CD14-positive monocyte (primary cell): ENCODE data around the gene TMPRSS3. TPM values are rescaled to one million over a fixed set of nuclear protein-coding genes. Genes with fewer than 3 reads are reported as not detected.

Source experiments
- DNase-seq, 3 donors: peaks; one replicate each; pipeline ENCODE4 v3.0.0-alpha.2; 2011 to 2022
- H2AFZ ChIP-seq: 2 replicates; pipeline ENCODE4 v1.6.0; 2012; ENCODE audit warnings: mild to moderate bottlenecking, low read depth, low read length, inconsistent platforms; ENCODE audit not compliant: insufficient read depth, poor library complexity, severe bottlenecking
- H3K27ac ChIP-seq, 2 donors: 1 replicate in 1 of 2; 2 replicates in 1 of 2; pipeline ENCODE4 v1.5.1; 2012 to 2013; ENCODE audit warnings: low read length in 2 of 2, control low read depth in 1 of 2, inconsistent platforms in 1 of 2, low read depth in 1 of 2, mild to moderate bottlenecking in 1 of 2
- H3K27me3 ChIP-seq, 2 donors: one replicate each; pipeline versions ENCODE4 v1.6.0 to v1.6.1; 2011 to 2013; ENCODE audit warnings: low read length in 2 of 2; ENCODE audit not compliant: control insufficient read depth in 2 of 2, insufficient read depth in 2 of 2
- H3K36me3 ChIP-seq, 2 donors: replicated peaks in 1 of 2; 1 replicate in 1 of 2; 2 replicates in 1 of 2; pipeline versions ENCODE4 v1.5.1 to v1.6.1; 2012 to 2013; ENCODE audit warnings: low read length in 2 of 2, control low read depth in 1 of 2, inconsistent platforms in 1 of 2, mild to moderate bottlenecking in 1 of 2; ENCODE audit not compliant: insufficient read depth in 2 of 2, control insufficient read depth in 1 of 2
- H3K4me1 ChIP-seq, 2 donors: 1 replicate in 1 of 2; 2 replicates in 1 of 2; pipeline versions ENCODE4 v1.5.1 to v1.6.1; 2012 to 2013; ENCODE audit warnings: low read length in 2 of 2, control low read depth in 1 of 2, inconsistent platforms in 1 of 2, mild to moderate bottlenecking in 1 of 2, moderate library complexity in 1 of 2; ENCODE audit not compliant: insufficient read depth in 2 of 2, control insufficient read depth in 1 of 2
- H3K4me2 ChIP-seq: replicated peaks from 2 replicates; pipeline ENCODE3; 2012; ENCODE audit warnings: low read length, moderate library complexity, mild to moderate bottlenecking; ENCODE audit not compliant: poor library complexity, severe bottlenecking; ENCODE audit errors: extremely low read depth
- H3K4me3 ChIP-seq, 3 experiments: fragments of 200-600 bp in 1 of 3; sonication (generic) in 1 of 3; replicated peaks in 1 of 3; 1 replicate in 2 of 3; 2 replicates in 1 of 3; pipeline ENCODE4 v1.5.1; 2011 to 2013; ENCODE audit warnings: low read length in 3 of 3, mild to moderate bottlenecking in 3 of 3, control low read depth in 2 of 3, low read depth in 2 of 3, inconsistent platforms in 1 of 3, moderate library complexity in 1 of 3
- H3K79me2 ChIP-seq: 2 replicates; pipeline ENCODE4 v1.6.0; 2012; ENCODE audit warnings: mild to moderate bottlenecking, control low read depth, inconsistent platforms, low read length, moderate library complexity; ENCODE audit not compliant: insufficient read depth
- H3K9ac ChIP-seq: 2 replicates; pipeline ENCODE4 v1.6.0; 2017; ENCODE audit warnings: low read length, mild to moderate bottlenecking; ENCODE audit not compliant: insufficient read depth, poor library complexity, severe bottlenecking
- H3K9me3 ChIP-seq, 2 donors: replicated peaks in 1 of 2; 1 replicate in 1 of 2; 2 replicates in 1 of 2; pipeline versions ENCODE4 v1.5.1 to v1.6.1; 2012 to 2013; ENCODE audit warnings: low read length in 2 of 2, control low read depth in 1 of 2; ENCODE audit not compliant: control insufficient read depth in 1 of 2, insufficient read depth in 1 of 2
- H4K20me1 ChIP-seq: 2 replicates; pipeline ENCODE4 v1.6.0; 2012; ENCODE audit warnings: mild to moderate bottlenecking, low read length, control low read depth, moderate library complexity; ENCODE audit not compliant: insufficient read depth
- H3K27ac Mint-ChIP-seq, 7 donors: one replicate each; pipeline ENCODE4 v1.8.0; 2020; ENCODE audit warnings: mild to moderate bottlenecking in 7 of 7, mixed read lengths in 7 of 7, moderate library complexity in 6 of 7, inconsistent platforms in 2 of 7
- H3K27me3 Mint-ChIP-seq, 3 donors: one replicate each; pipeline ENCODE4 v1.8.0; 2021 to 2022; ENCODE audit warnings: low read depth in 3 of 3, mild to moderate bottlenecking in 3 of 3, mixed read lengths in 3 of 3, moderate library complexity in 3 of 3, inconsistent platforms in 1 of 3
- H3K36me3 Mint-ChIP-seq, 2 donors: one replicate each; pipeline ENCODE4 v1.8.0; 2020; ENCODE audit warnings: mixed read lengths in 2 of 2, inconsistent platforms in 1 of 2, mild to moderate bottlenecking in 1 of 2
- H3K4me1 Mint-ChIP-seq: one replicate; pipeline ENCODE4 v1.8.0; 2020; ENCODE audit warnings: mild to moderate bottlenecking, mixed read lengths
- H3K4me3 Mint-ChIP-seq, 2 donors: one replicate each; pipeline ENCODE4 v1.8.0; 2020; ENCODE audit warnings: mild to moderate bottlenecking in 2 of 2, mixed read lengths in 2 of 2, moderate library complexity in 1 of 2
- H3K9me3 Mint-ChIP-seq, 7 donors: one replicate each; pipeline ENCODE4 v1.8.0; 2020 to 2022; ENCODE audit warnings: mixed read lengths in 7 of 7, mild to moderate bottlenecking in 6 of 7, moderate library complexity in 6 of 7, inconsistent platforms in 2 of 7
- WGBS: methylation state at CpG from one replicate; pipeline ENCODE4 v1.1.5; 2013; ENCODE audit warnings: missing lambda C conversion rate; ENCODE audit not compliant: insufficient coverage; 5-methylcytosine and 5-hydroxymethylcytosine counted together
- intact Hi-C, 2 donors: fragments of 100-400 bp; cut with micrococcal nuclease; formaldehyde crosslinking; loops; one replicate each; pipeline versions ENCODE4 v1.15.0 to v1.15.1; 2023
- polyA plus RNA-seq, 3 donors: library from polyadenylated mRNA; depleted of rRNA in 1 of 3; unstranded in 2 of 3; stranded (reverse) in 1 of 3; fragments of 300-500 nt in 2 of 3; fragments of >200 nt in 1 of 3; fragmentation: Illumina TruSeq in 2 of 3; gene quantifications; 1 replicate in 2 of 3; 2 replicates in 1 of 3; pipeline ENCODE4 v1.2.3, GENCODE V29; 2012 to 2021
- TF ChIP-seq, protein P1 (sequence below): fragments of 200-600 bp; IDR thresholded peaks from one replicate; pipeline ENCODE4 v1.8.0; 2022; ENCODE audit warnings: antibody characterized with exemption, mild to moderate bottlenecking

Gene TMPRSS3
- polyA plus RNA-seq, 3 donors = 0.30 TPM; not detected in 2

DNA sequence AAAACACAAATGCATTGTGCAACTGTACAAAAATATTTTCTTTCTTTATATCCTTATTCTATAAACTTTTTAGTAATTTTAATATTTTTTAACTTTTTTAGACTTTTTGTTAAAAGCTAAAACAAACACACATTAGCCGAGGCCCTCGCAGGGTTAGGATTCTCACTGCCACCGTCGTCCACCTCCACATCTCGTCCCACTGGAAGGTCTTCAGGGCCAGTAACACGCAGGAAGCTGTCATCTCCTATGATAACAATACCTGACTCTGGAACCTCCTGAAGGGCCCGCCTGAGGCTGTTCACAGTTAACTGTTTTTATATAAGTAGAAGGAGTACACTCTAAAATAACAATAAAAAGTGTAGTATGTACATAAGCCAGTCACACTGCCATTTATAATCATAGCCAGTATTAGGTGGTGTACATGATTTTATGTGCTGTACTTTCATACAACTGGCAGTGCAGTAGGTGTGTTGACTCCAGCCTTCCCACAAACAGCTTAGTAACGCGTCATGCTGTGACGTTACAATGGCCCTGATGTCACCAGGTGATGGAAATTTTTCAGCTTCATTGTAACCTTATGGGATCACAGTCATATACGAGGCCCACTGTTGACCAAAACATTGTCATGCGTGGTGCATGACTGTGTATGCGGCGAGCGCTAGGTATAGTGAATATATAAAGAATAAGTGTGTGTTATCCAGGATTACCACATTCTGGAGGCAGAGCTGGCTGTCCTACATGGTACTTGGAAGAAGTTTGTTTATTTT is 53.9 kb downstream of the TMPRSS3 start:
- H3K9me3 ChIP-seq = no peaks in the 10 kb centered on the region
- 100% methylated on average over 13 of the region's 15 CpGs for WGBS
- no peak overlapping the region for H3K9ac ChIP-seq
- H3K4me1 Mint-ChIP-seq = peaks cover 9% of the 10 kb centered on the region
- no peak overlapping the region for H3K4me2 ChIP-seq
- no peaks in the 10 kb centered on the region for H3K36me3 Mint-ChIP-seq
- TF ChIP-seq, protein P1, sequence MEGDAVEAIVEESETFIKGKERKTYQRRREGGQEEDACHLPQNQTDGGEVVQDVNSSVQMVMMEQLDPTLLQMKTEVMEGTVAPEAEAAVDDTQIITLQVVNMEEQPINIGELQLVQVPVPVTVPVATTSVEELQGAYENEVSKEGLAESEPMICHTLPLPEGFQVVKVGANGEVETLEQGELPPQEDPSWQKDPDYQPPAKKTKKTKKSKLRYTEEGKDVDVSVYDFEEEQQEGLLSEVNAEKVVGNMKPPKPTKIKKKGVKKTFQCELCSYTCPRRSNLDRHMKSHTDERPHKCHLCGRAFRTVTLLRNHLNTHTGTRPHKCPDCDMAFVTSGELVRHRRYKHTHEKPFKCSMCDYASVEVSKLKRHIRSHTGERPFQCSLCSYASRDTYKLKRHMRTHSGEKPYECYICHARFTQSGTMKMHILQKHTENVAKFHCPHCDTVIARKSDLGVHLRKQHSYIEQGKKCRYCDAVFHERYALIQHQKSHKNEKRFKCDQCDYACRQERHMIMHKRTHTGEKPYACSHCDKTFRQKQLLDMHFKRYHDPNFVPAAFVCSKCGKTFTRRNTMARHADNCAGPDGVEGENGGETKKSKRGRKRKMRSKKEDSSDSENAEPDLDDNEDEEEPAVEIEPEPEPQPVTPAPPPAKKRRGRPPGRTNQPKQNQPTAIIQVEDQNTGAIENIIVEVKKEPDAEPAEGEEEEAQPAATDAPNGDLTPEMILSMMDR = no peak
- no peak overlapping the region for H3K27ac ChIP-seq
- no peak overlapping the region for H3K4me3 Mint-ChIP-seq
- peaks cover 0 to 2% (median 0%) of the 10 kb centered on the region in 7 donors for H3K9me3 Mint-ChIP-seq
- no peaks in the 10 kb centered on the region for H3K36me3 ChIP-seq
- H3K27ac Mint-ChIP-seq = no peak overlapping the region
- H3K27me3 Mint-ChIP-seq = peaks cover 2 to 7% (median 3%) of the 10 kb centered on the region in 3 donors
- H3K4me1 ChIP-seq = peaks cover 6 to 7% of the 10 kb centered on the region in 2 donors
- DNase-seq = no peak
- no peaks in the 10 kb centered on the region for H4K20me1 ChIP-seq
- no peak overlapping the region for H2AFZ ChIP-seq
- intact Hi-C loops = no loop called here
- H3K79me2 ChIP-seq = no peaks in the 10 kb centered on the region
- H3K4me3 ChIP-seq = no peak overlapping the region
- H3K27me3 ChIP-seq = no peaks in the 10 kb centered on the region

DNA sequence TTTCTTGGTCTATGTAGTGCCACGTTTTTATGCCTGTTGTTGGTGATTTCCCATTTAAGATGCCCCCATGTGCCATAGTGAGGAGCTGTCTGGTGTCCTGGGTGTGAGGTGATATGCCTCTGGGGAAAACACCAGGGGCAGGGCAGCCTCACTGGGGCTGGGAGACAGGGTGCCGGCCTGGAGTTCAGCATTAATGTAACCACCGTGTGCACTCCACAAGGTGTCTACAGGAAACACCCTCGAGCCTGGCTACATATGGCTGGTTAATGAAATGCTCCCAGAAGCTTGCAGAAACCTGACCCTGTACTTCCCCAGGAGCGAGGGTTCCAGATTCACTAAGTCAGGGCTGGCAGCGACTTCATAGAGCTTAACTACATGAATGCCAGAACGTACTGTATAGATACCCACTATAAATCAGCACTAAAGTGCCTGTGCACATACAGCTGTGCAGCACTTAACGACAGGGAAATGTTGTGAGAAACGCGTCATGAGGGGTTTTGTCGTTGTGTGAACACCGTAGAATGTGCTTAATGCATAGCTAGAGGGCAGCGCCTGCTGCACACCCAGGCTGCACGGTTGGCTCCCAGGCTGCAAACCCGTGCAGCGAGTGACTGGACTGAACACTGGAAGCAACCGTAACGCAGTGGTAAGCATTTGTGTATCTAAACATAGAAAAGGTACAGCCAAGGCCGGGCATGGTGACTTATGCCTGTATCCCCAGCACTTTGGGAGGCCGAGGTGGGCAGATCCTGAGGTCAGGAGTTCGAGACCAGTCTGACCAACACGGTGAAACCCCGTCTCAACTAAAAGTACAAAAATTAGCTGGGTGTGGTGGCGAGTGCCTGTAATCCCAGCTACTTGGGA is 55.4 kb downstream of the TMPRSS3 start:
- Histone ChIP-seq H3K79me2 (no peaks in the 10 kb centered on the region), H3K4me3 (no peak overlapping the region), H3K27ac (no peak overlapping the region), H3K4me1 (peaks cover 6 to 7% of the 10 kb centered on the region in 2 donors), H3K9ac (no peak overlapping the region), H3K36me3 (no peaks in the 10 kb centered on the region), H3K4me2 (no peak overlapping the region), H4K20me1 (no peaks in the 10 kb centered on the region), H3K9me3 (no peaks in the 10 kb centered on the region), H2AFZ (no peak overlapping the region), H3K27me3 (peaks cover 0 to 5% of the 10 kb centered on the region in 2 donors)
- no peak for DNase-seq
- 91% methylated on average over 24 of the region's 24 CpGs for WGBS
- H3K4me3 Mint-ChIP-seq = no peak overlapping the region
- no peaks in the 10 kb centered on the region for H3K36me3 Mint-ChIP-seq
- H3K9me3 Mint-ChIP-seq = peaks cover 0 to 2% (median 0%) of the 10 kb centered on the region in 7 donors
- H3K27ac Mint-ChIP-seq = no peak overlapping the region
- intact Hi-C loops = no loop called here
- peaks cover 9% of the 10 kb centered on the region for H3K4me1 Mint-ChIP-seq
- peaks cover 2 to 5% (median 5%) of the 10 kb centered on the region in 3 donors for H3K27me3 Mint-ChIP-seq
- TF ChIP-seq, protein P1 = no peak
